OCI-LY7 (cell line): Measurements from ENCODE around the gene SEMA6D.

Source experiments
- EZH2phosphoT487 ChIP-seq: fragments of 200-600 bp; sonication (generic); IDR thresholded peaks from 2 replicates; pipeline ENCODE4 v1.6.1; 2018; ENCODE audit warnings: low read depth, borderline replicate concordance, mild to moderate bottlenecking, mixed run types, antibody characterized with exemption, low read length, moderate library complexity, mixed read lengths
- TF ChIP-seq, protein P1 (sequence below): fragments of 200-600 bp; sonication (generic); conservative IDR thresholded peaks from 2 replicates; pipeline ENCODE4 v1.5.1; 2014; ENCODE audit warnings: mild to moderate bottlenecking, antibody characterized with exemption, low read length, moderate library complexity, mixed read lengths

DNA sequence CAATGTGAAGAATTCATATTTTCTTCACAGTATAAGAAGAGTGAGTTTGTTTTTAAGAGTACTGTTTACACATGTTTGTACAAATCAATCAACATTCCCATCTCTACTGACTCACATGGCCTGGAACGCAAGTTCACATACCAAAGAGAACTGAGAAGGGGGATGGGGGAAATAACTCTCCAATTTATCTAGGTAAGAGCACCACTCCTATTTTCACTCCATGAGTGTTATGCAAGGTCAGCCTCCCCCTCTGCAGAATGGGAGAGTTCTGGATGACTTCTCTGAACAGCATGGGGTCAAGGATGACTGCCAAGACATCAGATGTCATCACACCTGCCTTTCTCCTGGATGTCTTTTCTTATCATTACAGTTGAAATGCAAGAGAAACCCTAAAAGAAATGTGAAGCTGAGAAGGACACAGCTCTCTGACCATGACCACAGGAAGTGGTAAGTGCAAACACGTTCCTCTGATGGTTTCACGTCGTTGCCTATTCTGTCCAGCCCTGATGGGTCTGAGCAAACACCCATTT, 95.2 kb downstream of the SEMA6D start:
- TF ChIP-seq, protein P1, sequence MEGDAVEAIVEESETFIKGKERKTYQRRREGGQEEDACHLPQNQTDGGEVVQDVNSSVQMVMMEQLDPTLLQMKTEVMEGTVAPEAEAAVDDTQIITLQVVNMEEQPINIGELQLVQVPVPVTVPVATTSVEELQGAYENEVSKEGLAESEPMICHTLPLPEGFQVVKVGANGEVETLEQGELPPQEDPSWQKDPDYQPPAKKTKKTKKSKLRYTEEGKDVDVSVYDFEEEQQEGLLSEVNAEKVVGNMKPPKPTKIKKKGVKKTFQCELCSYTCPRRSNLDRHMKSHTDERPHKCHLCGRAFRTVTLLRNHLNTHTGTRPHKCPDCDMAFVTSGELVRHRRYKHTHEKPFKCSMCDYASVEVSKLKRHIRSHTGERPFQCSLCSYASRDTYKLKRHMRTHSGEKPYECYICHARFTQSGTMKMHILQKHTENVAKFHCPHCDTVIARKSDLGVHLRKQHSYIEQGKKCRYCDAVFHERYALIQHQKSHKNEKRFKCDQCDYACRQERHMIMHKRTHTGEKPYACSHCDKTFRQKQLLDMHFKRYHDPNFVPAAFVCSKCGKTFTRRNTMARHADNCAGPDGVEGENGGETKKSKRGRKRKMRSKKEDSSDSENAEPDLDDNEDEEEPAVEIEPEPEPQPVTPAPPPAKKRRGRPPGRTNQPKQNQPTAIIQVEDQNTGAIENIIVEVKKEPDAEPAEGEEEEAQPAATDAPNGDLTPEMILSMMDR, result no peak
- TF ChIP-seq EZH2phosphoT487, result no peak
